HG03439 (cell line): ENCODE results near the gene CACNA2D2.

ENCODE experiments used
- ATAC-seq: cut with Tn5 transposase; IDR thresholded peaks from one replicate; pipeline ENCODE4 v1.9.1; 2021; ENCODE audit warnings: mild to moderate bottlenecking, moderate library complexity; ENCODE audit not compliant: unreplicated experiment

CACNA2D2 gene

GRCh38 chr3:50319181-50319893 lies 184.1 kb downstream of the CACNA2D2 start:
- no peak for ATAC-seq

GRCh38 chr3:50318615-50319014 lies 184.8 kb downstream of the CACNA2D2 start:
- ATAC-seq = no peak

- no peak for ATAC-seq
These were observed 185.3 kb downstream of the CACNA2D2 start for GRCh38 chr3:50318163-50318562.

DNA sequence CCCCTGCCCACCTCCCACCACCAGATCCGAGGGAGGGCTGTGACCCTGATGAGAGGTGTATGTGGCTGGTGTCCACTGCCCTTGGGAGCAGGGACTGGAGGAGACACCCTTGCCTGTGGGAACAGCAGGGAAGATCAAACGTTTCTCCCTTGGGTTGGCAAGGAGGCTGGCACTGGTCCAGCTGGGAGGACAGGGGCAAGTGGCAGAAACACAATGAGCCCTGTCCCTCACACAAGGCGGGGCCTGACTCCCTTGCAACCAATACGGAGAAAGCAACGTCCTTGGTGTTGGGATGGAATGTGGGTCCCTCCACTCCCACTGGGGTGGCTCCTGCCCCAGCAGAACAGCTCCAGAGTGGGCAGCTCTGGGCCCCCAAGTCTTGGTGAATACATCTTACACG lies 186.1 kb downstream of the CACNA2D2 start:
- ATAC-seq = no peak

DNA sequence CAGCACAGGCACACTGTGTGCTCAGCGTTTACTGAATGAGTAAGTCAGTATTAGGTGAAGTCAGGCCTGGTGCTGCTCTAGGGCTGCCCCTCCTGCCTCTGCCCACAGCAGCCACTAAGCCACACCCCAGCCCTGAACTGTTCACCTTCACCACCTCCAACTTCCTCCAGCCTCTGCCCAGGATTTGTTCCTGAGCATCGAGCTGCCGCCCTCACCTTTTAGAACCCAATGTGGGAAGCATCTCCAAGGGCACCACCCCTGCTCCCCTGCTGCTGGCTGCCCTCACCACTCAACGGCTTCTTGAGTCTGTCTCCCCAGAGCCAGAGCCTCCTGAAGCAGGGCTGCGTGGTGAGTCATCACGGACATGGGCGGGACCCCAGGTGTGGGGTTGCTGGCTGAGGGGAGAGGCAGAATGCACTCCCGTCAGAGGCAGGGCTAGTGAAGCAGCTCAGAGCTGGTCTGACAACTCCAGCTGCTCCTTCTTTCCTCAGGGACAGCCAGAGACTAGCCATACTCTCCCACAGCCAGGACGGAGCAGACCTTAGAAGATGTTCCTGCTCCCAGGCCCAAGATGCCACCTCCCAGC lies 186.7 kb downstream of the CACNA2D2 start:
- no peak for ATAC-seq

- ATAC-seq = no peak
These were observed 188.6 kb downstream of the CACNA2D2 start for GRCh38 chr3:50314816-50315215.

- ATAC-seq = no peak
These were observed 189.1 kb downstream of the CACNA2D2 start for GRCh38 chr3:50314342-50314741.
